IPS DF 6.9 (cell line): ENCODE data around the gene SLC17A2.

Experiments used
- DNase-seq: peaks from one replicate; pipeline ENCODE4 v3.0.0-alpha.2; 2013; ENCODE audit warnings: low read depth, low spot score
- H3K27ac ChIP-seq: one replicate; pipeline ENCODE4 v1.5.1; 2013; ENCODE audit warnings: low read length, control low read depth
- H3K27me3 ChIP-seq: 2 replicates; pipeline ENCODE4 v1.6.1; 2013; ENCODE audit warnings: mild to moderate bottlenecking, low read length; ENCODE audit not compliant: control insufficient read depth, insufficient read depth
- H3K36me3 ChIP-seq: 2 replicates; pipeline ENCODE4 v1.6.1; 2013; ENCODE audit warnings: low read length; ENCODE audit not compliant: control insufficient read depth, insufficient read depth
- H3K4me1 ChIP-seq: 2 replicates; pipeline ENCODE4 v1.6.1; 2013; ENCODE audit warnings: low read length; ENCODE audit not compliant: control insufficient read depth, insufficient read depth
- H3K4me3 ChIP-seq: 2 replicates; pipeline ENCODE4 v1.5.1; 2013; ENCODE audit warnings: mild to moderate bottlenecking, low read length
- H3K9me3 ChIP-seq: 2 replicates; pipeline ENCODE4 v1.6.1; 2013; ENCODE audit warnings: low read length, inconsistent platforms; ENCODE audit not compliant: control insufficient read depth, insufficient read depth
- WGBS: extraction: QIAGEN DNeasy Blood & Tissue Kit; methylation state at CpG from one replicate; pipeline ENCODE4 v1.1.7; 2013; ENCODE audit warnings: mixed read lengths, missing lambda C conversion rate; ENCODE audit not compliant: insufficient read length, insufficient coverage; 5-methylcytosine and 5-hydroxymethylcytosine counted together

Gene SLC17A2

GRCh38 chr6:25872814-25873213, 57.7 kb downstream of the SLC17A2 start:
- Histone ChIP-seq H3K27me3 (no peaks in the 10 kb centered on the region), H3K36me3 (no peaks in the 10 kb centered on the region), H3K4me1 (no peaks in the 10 kb centered on the region), H3K9me3 (no peaks in the 10 kb centered on the region), H3K27ac (no peak overlapping the region), H3K4me3 (no peak overlapping the region)
- no peak for DNase-seq
- WGBS: no CpG with 5 or more reads among the region's 1 CpG

GRCh38 chr6:25869840-25870239, 60.7 kb downstream of the SLC17A2 start:
- Histone ChIP-seq H3K4me1 (no peaks in the 10 kb centered on the region), H3K36me3 (no peaks in the 10 kb centered on the region), H3K27ac (no peak overlapping the region), H3K4me3 (no peak overlapping the region), H3K27me3 (no peaks in the 10 kb centered on the region), H3K9me3 (no peaks in the 10 kb centered on the region)
- no CpG with 5 or more reads among the region's 1 CpG for WGBS
- no peak for DNase-seq

GRCh38 chr6:25868436-25869183, 61.9 kb downstream of the SLC17A2 start:
- DNase-seq: no peak
- no CpG with 5 or more reads among the region's 3 CpGs for WGBS
- no peaks in the 10 kb centered on the region for H3K36me3 ChIP-seq

GRCh38 chr6:25866011-25866410, 64.5 kb downstream of the SLC17A2 start:
- H3K36me3 ChIP-seq: no peaks in the 10 kb centered on the region
- H3K4me1 ChIP-seq: no peaks in the 10 kb centered on the region
- no peaks in the 10 kb centered on the region for H3K27me3 ChIP-seq
- H3K4me3 ChIP-seq: no peak overlapping the region
- H3K27ac ChIP-seq: no peak overlapping the region
- no CpG with 5 or more reads among the region's 3 CpGs for WGBS
- no peaks in the 10 kb centered on the region for H3K9me3 ChIP-seq
- DNase-seq: no peak

More at GRCh38 chr6:25868436-25869183, 61.9 kb downstream of the SLC17A2 start:
- Histone ChIP-seq H3K4me3 (no peak overlapping the region), H3K27me3 (no peaks in the 10 kb centered on the region), H3K9me3 (no peaks in the 10 kb centered on the region), H3K4me1 (no peaks in the 10 kb centered on the region), H3K27ac (no peak overlapping the region)

- no CpG with 5 or more reads among the region's 2 CpGs for WGBS
Measured at GRCh38 chr6:25863360-25863759, 67.1 kb downstream of the SLC17A2 start.

More at GRCh38 chr6:25863360-25863759, 67.1 kb downstream of the SLC17A2 start:
- Histone ChIP-seq H3K36me3 (no peaks in the 10 kb centered on the region), H3K4me1 (no peaks in the 10 kb centered on the region), H3K27ac (no peak overlapping the region), H3K9me3 (no peaks in the 10 kb centered on the region), H3K27me3 (no peaks in the 10 kb centered on the region), H3K4me3 (no peak overlapping the region)
- DNase-seq: no peak
